Cortex of kidney (tissue), 1 donor: Measurements from ENCODE around the gene GRM6.

ENCODE experiments used
- DNase-seq: peaks from one replicate; lab custom pipeline; 2025; lab: John Stamatoyannopoulos, UW

GRM6 gene

GRCh38 chr5:178983728-178984127 is 11.4 kb downstream of the GRM6 start:
- no peak for DNase-seq

GRCh38 chr5:178982941-178983340 is 12.2 kb downstream of the GRM6 start:
- DNase-seq: no peak

GRCh38 chr5:178981381-178981780 is 13.7 kb downstream of the GRM6 start:
- no peak for DNase-seq

- DNase-seq: no peak
Observed at GRCh38 chr5:178965465-178966055, 29.6 kb downstream of the GRM6 start.

- no peak for DNase-seq
Observed at GRCh38 chr5:178941361-178941760, 53.8 kb downstream of the GRM6 start.

GRCh38 chr5:178940569-178941360 is 54.4 kb downstream of the GRM6 start, which contains the start of gene ZNF454:
ZNF454 (plus strand) TSS chr5:178941198; CDS start chr5:178942792, 1,594 bp downstream.
- no peak for DNase-seq

GRCh38 chr5:178931846-178932760 is 63.0 kb downstream of the GRM6 start:
- no peak for DNase-seq
